ENCODE measurements around the gene F11R. TPM values are rescaled to one million over a fixed set of nuclear protein-coding genes. Genes with fewer than 3 reads are reported as not detected.

The F11R gene
- total RNA-seq, 2 donors from 2014 or later: 43.6 to 104 TPM

DNA sequence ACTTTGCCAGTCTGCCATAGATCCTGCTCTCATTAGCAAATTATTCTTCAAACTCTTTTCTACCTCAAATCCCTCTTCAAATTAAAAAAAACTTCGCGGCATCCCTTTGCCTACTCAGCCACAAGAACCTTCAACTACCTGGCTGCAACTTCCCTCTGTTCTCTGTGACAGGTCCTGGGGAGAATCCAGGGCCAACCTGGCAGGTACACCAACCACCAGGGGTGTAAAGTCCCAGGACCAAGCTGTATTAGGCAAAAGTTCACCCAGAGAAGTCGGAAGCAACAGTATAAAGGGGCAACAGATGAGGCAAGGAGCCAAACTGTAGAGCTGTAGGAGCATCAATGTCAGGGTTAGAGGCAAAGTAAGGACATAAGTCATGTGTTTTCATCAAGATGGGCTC, 48.0 kb downstream of the F11R start:
- no peak overlapping the region for H3K4me3 ChIP-seq
- H3K9me3 ChIP-seq: no peaks in the 10 kb centered on the region
- H3K36me3 ChIP-seq: no peaks in the 10 kb centered on the region
- TF ChIP-seq POLR2AphosphoS5 (IDR thresholded peaks at IDR 0.05): no peak
- TF ChIP-seq, protein P1, sequence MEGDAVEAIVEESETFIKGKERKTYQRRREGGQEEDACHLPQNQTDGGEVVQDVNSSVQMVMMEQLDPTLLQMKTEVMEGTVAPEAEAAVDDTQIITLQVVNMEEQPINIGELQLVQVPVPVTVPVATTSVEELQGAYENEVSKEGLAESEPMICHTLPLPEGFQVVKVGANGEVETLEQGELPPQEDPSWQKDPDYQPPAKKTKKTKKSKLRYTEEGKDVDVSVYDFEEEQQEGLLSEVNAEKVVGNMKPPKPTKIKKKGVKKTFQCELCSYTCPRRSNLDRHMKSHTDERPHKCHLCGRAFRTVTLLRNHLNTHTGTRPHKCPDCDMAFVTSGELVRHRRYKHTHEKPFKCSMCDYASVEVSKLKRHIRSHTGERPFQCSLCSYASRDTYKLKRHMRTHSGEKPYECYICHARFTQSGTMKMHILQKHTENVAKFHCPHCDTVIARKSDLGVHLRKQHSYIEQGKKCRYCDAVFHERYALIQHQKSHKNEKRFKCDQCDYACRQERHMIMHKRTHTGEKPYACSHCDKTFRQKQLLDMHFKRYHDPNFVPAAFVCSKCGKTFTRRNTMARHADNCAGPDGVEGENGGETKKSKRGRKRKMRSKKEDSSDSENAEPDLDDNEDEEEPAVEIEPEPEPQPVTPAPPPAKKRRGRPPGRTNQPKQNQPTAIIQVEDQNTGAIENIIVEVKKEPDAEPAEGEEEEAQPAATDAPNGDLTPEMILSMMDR (IDR thresholded peaks at IDR 0.05): no peak
- intact Hi-C loops (cut with DNase I): no loop called here
- no peaks in the 10 kb centered on the region for H3K4me1 ChIP-seq (replicated peaks)
- no peak for DNase-seq (ENCODE audit: low spot score)
- H3K27me3 ChIP-seq (replicated peaks; ENCODE audit: insufficient read depth): no peaks in the 10 kb centered on the region
- no peak overlapping the region for H3K27ac ChIP-seq
- 45% methylated on average over 3 of the region's 3 CpGs for WGBS

DNA sequence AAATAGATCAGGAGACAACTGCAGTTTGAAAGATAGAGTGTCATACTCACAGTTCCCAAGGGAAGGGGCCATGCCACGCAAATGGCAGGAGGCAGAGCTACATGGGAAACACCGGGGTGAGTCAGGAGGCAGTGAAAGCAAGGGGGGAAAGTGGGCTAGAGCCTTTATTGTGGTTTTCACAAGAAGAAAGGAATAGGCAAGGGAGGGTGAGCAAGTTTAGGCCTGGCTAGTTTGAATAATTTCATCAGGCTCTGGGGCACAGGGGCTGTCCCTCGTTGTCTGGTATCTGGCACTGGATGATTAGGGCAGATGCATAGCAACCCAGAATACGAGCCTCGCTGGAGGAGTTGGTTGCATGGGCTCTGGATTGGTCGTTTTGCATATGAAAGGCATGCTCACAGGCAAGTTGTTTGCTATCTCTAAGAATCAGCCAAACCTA, 49.3 kb downstream of the F11R start:
- no peaks in the 10 kb centered on the region for H3K9me3 ChIP-seq
- intact Hi-C loops (cut with DNase I): no loop called here
- H3K27me3 ChIP-seq (replicated peaks; ENCODE audit: insufficient read depth): no peaks in the 10 kb centered on the region
- TF ChIP-seq, protein P1 (IDR thresholded peaks at IDR 0.05): no peak
- TF ChIP-seq POLR2AphosphoS5 (IDR thresholded peaks at IDR 0.05): no peak
- DNase-seq (ENCODE audit: low spot score): no peak
- 22% methylated on average over 6 of the region's 6 CpGs for WGBS
- no peaks in the 10 kb centered on the region for H3K4me1 ChIP-seq (replicated peaks)
- H3K36me3 ChIP-seq: no peaks in the 10 kb centered on the region
- H3K27ac ChIP-seq: no peak overlapping the region
- H3K4me3 ChIP-seq: no peak overlapping the region

DNA sequence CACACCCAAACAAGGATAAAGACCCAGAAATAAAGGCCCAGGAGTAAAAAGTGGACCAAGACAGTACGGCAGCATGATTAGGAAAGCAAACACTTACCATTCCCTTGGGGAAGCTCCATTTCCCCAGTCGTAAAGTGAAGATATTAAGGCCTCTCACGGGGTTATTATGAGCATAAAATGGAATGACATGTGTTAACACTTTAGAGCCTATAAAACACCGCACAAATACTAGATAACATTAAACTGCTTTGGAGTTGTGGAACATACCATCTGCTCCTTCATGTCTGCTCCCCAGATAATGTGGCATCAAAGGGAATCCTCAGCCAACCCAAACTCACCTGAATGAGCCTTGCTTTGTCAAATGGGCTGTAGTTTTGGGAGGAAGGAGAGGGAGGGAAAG, 57.4 kb downstream of the F11R start:
- TF ChIP-seq POLR2AphosphoS5 (IDR thresholded peaks at IDR 0.05): no peak
- no peak for TF ChIP-seq POLR2A (IDR thresholded peaks at IDR 0.05)
- TF ChIP-seq, protein P1 (IDR thresholded peaks at IDR 0.05): no peak
- no peak overlapping the region for H3K27ac ChIP-seq
- no peaks in the 10 kb centered on the region for H3K27me3 ChIP-seq (replicated peaks; ENCODE audit: insufficient read depth)
- no peaks in the 10 kb centered on the region for H3K4me1 ChIP-seq (replicated peaks)
- H3K36me3 ChIP-seq: no peaks in the 10 kb centered on the region
- no peak for DNase-seq (ENCODE audit: low spot score)
- intact Hi-C loops (cut with DNase I): no loop called here
- no peaks in the 10 kb centered on the region for H3K9me3 ChIP-seq
- H3K4me3 ChIP-seq: no peak overlapping the region
- 32% methylated on average over 4 of the region's 4 CpGs for WGBS

DNA sequence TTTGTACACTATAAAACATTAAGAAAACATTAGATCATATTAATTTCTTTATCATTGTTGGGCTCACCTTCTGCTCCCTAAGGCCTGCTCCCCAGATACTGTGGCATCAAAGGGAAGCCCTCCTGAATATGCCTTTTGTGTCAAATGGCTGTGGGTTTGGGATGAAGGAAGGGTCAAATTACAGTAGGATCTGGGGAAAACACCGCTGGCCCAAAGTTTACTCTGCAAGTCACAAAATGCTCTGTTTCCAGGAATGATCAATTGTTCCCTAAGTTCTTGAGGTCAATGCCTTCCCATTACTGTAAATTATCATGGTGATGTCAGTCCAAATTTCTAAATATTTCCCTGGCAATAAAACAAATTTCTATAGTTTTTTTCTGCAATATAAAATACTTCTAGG, 59.5 kb downstream of the F11R start:
- Histone ChIP-seq H3K4me1 (replicated peaks) (no peaks in the 10 kb centered on the region), H3K36me3 (no peaks in the 10 kb centered on the region), H3K9me3 (no peaks in the 10 kb centered on the region), H3K4me3 (no peak overlapping the region), H3K27me3 (replicated peaks; ENCODE audit: insufficient read depth) (no peaks in the 10 kb centered on the region), H3K27ac (no peak overlapping the region)
- DNase-seq (ENCODE audit: low spot score): no peak
- 37% methylated on average over 1 of the region's 1 CpG for WGBS
- TF ChIP-seq, protein P1 (IDR thresholded peaks at IDR 0.05): no peak
- no peak for TF ChIP-seq POLR2A (IDR thresholded peaks at IDR 0.05)
- TF ChIP-seq POLR2AphosphoS5 (IDR thresholded peaks at IDR 0.05): no peak
- intact Hi-C loops (cut with DNase I): no loop called here

DNA sequence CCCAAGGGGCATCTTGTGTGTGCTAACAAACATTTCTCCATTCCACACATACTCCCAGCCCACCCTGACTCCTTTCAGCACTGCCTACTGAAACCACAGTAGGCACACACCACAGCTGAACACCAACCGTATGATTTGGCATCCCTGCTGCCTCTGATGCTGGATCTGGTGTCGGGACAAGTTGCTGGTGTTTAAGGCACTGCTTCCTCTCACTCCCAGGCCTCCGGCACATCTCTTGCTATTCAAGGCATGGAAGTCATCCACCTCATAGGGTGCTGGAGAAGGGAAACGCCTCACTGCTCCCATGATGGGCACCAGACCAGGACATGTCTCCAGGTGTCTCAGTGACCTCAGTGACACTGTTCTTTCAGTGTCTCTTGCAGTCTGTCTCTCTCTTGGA, 64.0 kb downstream of the F11R start:
- Histone ChIP-seq H3K9me3 (no peaks in the 10 kb centered on the region), H3K4me1 (replicated peaks) (peaks cover 2% of the 10 kb centered on the region), H3K4me3 (no peak overlapping the region), H3K27me3 (replicated peaks; ENCODE audit: insufficient read depth) (no peaks in the 10 kb centered on the region), H3K36me3 (no peaks in the 10 kb centered on the region), H3K27ac (no peak overlapping the region)
- TF ChIP-seq POLR2AphosphoS5 (IDR thresholded peaks at IDR 0.05) (no peak), POLR2A (IDR thresholded peaks at IDR 0.05) (no peak)
- TF ChIP-seq, protein P1 (IDR thresholded peaks at IDR 0.05): no peak
- no peak for DNase-seq (ENCODE audit: low spot score)
- 69% methylated on average over 4 of the region's 4 CpGs for WGBS
- intact Hi-C loops (cut with DNase I): loop anchor here (10.0 kb wide), 1 partner anchor 532 kb away; no protein-coding TSS in a partner anchor

All from prostate gland (tissue), 2 donors.